HepG2 (cell line): ENCODE results near the gene TPPP2. TPM values are rescaled to one million over a fixed set of nuclear protein-coding genes. Genes with fewer than 3 reads are reported as not detected.

Source experiments
- CBX1 ChIP-seq: IDR thresholded peaks from one replicate; pipeline ENCODE4 v1.6.1; 2016; ENCODE audit warnings: antibody characterized with exemption, low read depth
- GABPA ChIP-seq, 2 experiments: IDR thresholded peaks; 2 replicates each; pipeline ENCODE4 v1.6.1; 2011 to 2016; ENCODE audit warnings: low read depth in 2 of 2, low read length in 1 of 2, missing biosample characterization in 1 of 2, missing genetic modification characterization in 1 of 2
- POLR2AphosphoS2 ChIP-seq: IDR thresholded peaks from 2 replicates; pipeline ENCODE4 v1.6.1; 2011; ENCODE audit warnings: low read depth, low read length, improper control_type of control experiment
- SRSF9 ChIP-seq: fragments of 200-400 bp; formaldehyde crosslinking; IDR thresholded peaks from 2 replicates; pipeline ENCODE4 v1.6.1; 2018; ENCODE audit warnings: borderline replicate concordance, mild to moderate bottlenecking, low read depth, low read length; ENCODE audit not compliant: insufficient read depth, poor library complexity, severe bottlenecking
- SUZ12 ChIP-seq: fragments of 150-350 bp; IDR thresholded peaks from 2 replicates; pipeline ENCODE4 v1.6.1; 2014; ENCODE audit warnings: low read depth, low read length
- TCF12 ChIP-seq, 2 experiments: fragments of 450-650 bp in 1 of 2; sonication (generic) in 1 of 2; formaldehyde crosslinking in 1 of 2; IDR thresholded peaks; 2 replicates each; pipeline versions ENCODE4 v1.6.1 to v1.8.0; 2017 to 2022; ENCODE audit warnings: antibody characterized with exemption in 1 of 2, mild to moderate bottlenecking in 1 of 2, missing genetic modification reagents in 1 of 2, moderate library complexity in 1 of 2
- TGIF2 ChIP-seq: IDR thresholded peaks from 2 replicates; pipeline ENCODE4 v1.6.1; 2016; ENCODE audit warnings: control low read depth, missing compliant biosample characterization
- XBP1 ChIP-seq: sonication (generic); formaldehyde crosslinking; IDR thresholded peaks from 2 replicates; pipeline ENCODE4 v1.5.0; 2020; ENCODE audit warnings: missing genetic modification reagents
- ZNF275 ChIP-seq: sonication (generic); formaldehyde crosslinking; IDR thresholded peaks from 2 replicates; pipeline ENCODE4 v1.8.0; 2022; ENCODE audit warnings: missing genetic modification reagents, mild to moderate bottlenecking, inconsistent platforms, borderline replicate concordance
- ZNF30 ChIP-seq: sonication (generic); formaldehyde crosslinking; IDR thresholded peaks from 2 replicates; pipeline ENCODE4 v1.5.0; 2020; ENCODE audit warnings: mild to moderate bottlenecking, missing genetic modification reagents
- ZNF557 ChIP-seq: sonication (generic); formaldehyde crosslinking; IDR thresholded peaks from 2 replicates; pipeline ENCODE4 v1.4.0; 2020; ENCODE audit warnings: missing genetic modification reagents
- ZNF720 ChIP-seq: sonication (generic); formaldehyde crosslinking; IDR thresholded peaks from 2 replicates; pipeline ENCODE4 v1.4.0; 2020; ENCODE audit warnings: missing genetic modification reagents
- ZSCAN22 ChIP-seq: sonication (generic); formaldehyde crosslinking; IDR thresholded peaks from 2 replicates; pipeline ENCODE4 v1.4.0; 2020; ENCODE audit warnings: mild to moderate bottlenecking, missing genetic modification reagents
- polyA plus RNA-seq, 8 experiments: library from polyadenylated mRNA; depleted of rRNA in 3 of 8; stranded (reverse) in 7 of 8; unstranded in 1 of 8; fragments of >200 nt; fragmentation: Illumina TruSeq in 4 of 8; extraction: Trizol in 4 of 8; gene quantifications; 2 replicates each; pipeline versions ENCODE4 v1.2.1 to v1.2.3, GENCODE V29; 2011 to 2016; ENCODE audit warnings: low read depth in 4 of 8, missing spikeins in 1 of 8, mixed read lengths in 1 of 8; ENCODE audit not compliant: insufficient read depth in 1 of 8
- total RNA-seq, 5 experiments: library from RNA; depleted of rRNA; stranded (reverse); fragments of >200 nt; fragmentation: Illumina TruSeq; extraction: Trizol; gene quantifications; 2 replicates each; pipeline ENCODE4 v1.2.3, GENCODE V29; 2016; ENCODE audit warnings: low read depth in 1 of 5
- TF ChIP-seq, protein P1 (sequence below): sonication (generic); formaldehyde crosslinking; IDR thresholded peaks from 2 replicates; pipeline ENCODE4 v1.5.0; 2020; ENCODE audit warnings: mild to moderate bottlenecking, missing genetic modification reagents, borderline replicate concordance
- TF ChIP-seq, protein P2 (sequence below), 2 experiments: IDR thresholded peaks; 2 replicates each; pipeline ENCODE4 v1.6.1; 2011 to 2012; ENCODE audit warnings: low read length in 2 of 2, borderline replicate concordance in 1 of 2, low read depth in 1 of 2, mild to moderate bottlenecking in 1 of 2, moderate library complexity in 1 of 2

TPPP2 gene
- total and polyA plus RNA-seq, 2 of the 13 experiments (the other 11 are each of a cell fraction or from before 2014, with no cell fraction given): 0.58 to 4.2 TPM

DNA sequence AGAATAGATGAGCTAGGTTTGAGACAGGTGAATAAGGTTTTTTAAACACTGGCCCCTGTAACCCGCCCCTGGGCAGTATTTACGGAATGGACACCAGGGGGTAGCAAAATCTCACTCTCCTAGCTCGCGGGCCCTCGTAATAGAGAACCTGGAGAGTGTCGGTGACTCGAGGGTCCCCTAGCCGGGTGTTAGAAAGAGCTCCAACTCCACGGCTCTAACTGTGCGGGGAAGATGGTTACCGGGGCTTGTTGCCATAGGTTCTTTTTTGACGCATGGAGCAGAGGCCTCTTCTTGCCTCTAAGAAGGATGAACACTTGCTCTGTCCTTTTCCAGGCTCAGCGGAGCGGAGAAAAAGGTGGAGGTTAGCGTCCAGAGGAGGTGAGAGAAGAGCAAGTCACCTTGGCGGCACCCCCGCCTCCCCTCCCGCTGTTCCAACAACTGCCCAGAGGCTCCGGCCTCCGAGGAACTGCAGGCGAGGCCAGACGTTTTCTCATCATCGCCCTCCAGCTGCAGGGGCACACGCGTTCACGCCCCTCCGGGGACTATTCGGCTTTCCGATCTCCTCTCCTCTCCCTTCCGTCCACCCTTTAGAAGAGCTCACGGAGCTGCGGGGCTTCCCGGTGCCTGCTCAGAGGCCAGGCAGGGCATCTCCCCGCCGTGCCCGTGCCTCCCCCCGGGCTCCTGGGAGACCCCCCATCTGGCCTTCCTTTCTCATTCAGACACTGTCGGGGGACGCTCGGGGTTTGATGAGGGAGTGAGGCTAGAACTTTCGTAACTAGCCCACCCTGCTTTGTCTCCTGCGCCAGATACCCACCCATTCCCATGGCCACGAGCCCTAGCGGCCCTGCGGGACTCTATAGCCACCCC lies 38.7 kb downstream of the TPPP2 start (continued):
- TF ChIP-seq, protein P1, sequence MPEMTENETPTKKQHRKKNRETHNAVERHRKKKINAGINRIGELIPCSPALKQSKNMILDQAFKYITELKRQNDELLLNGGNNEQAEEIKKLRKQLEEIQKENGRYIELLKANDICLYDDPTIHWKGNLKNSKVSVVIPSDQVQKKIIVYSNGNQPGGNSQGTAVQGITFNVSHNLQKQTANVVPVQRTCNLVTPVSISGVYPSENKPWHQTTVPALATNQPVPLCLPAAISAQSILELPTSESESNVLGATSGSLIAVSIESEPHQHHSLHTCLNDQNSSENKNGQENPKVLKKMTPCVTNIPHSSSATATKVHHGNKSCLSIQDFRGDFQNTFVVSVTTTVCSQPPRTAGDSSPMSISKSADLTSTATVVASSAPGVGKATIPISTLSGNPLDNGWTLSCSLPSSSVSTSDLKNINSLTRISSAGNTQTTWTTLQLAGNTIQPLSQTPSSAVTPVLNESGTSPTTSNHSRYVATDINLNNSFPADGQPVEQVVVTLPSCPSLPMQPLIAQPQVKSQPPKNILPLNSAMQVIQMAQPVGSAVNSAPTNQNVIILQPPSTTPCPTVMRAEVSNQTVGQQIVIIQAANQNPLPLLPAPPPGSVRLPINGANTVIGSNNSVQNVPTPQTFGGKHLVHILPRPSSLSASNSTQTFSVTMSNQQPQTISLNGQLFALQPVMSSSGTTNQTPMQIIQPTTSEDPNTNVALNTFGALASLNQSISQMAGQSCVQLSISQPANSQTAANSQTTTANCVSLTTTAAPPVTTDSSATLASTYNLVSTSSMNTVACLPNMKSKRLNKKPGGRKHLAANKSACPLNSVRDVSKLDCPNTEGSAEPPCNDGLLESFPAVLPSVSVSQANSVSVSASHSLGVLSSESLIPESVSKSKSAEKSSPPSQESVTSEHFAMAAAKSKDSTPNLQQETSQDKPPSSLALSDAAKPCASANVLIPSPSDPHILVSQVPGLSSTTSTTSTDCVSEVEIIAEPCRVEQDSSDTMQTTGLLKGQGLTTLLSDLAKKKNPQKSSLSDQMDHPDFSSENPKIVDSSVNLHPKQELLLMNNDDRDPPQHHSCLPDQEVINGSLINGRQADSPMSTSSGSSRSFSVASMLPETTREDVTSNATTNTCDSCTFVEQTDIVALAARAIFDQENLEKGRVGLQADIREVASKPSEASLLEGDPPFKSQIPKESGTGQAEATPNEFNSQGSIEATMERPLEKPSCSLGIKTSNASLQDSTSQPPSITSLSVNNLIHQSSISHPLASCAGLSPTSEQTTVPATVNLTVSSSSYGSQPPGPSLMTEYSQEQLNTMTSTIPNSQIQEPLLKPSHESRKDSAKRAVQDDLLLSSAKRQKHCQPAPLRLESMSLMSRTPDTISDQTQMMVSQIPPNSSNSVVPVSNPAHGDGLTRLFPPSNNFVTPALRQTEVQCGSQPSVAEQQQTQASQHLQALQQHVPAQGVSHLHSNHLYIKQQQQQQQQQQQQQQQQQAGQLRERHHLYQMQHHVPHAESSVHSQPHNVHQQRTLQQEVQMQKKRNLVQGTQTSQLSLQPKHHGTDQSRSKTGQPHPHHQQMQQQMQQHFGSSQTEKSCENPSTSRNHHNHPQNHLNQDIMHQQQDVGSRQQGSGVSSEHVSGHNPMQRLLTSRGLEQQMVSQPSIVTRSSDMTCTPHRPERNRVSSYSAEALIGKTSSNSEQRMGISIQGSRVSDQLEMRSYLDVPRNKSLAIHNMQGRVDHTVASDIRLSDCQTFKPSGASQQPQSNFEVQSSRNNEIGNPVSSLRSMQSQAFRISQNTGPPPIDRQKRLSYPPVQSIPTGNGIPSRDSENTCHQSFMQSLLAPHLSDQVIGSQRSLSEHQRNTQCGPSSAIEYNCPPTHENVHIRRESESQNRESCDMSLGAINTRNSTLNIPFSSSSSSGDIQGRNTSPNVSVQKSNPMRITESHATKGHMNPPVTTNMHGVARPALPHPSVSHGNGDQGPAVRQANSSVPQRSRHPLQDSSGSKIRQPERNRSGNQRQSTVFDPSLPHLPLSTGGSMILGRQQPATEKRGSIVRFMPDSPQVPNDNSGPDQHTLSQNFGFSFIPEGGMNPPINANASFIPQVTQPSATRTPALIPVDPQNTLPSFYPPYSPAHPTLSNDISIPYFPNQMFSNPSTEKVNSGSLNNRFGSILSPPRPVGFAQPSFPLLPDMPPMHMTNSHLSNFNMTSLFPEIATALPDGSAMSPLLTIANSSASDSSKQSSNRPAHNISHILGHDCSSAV (CRISPR knock-in tag): no peak
- TF ChIP-seq CBX1 (no peak), XBP1 (CRISPR knock-in tag) (no peak), GABPA (IDR thresholded peaks at IDR 0.05; ENCODE audit: low read depth, low read length) (no peak), GABPA (CRISPR knock-in tag; IDR thresholded peaks at IDR 0.05; ENCODE audit: low read depth) (0 out of 2 replicates have a peak, but pooled peaks have one; percentile 22), POLR2AphosphoS2 (no peak), TCF12 (IDR thresholded peaks at IDR 0.05) (no peak), TCF12 (CRISPR knock-in tag; IDR thresholded peaks at IDR 0.05) (no peak), TGIF2 (CRISPR knock-in tag) (no peak), SRSF9 (no peak), ZNF275 (CRISPR knock-in tag) (no peak), ZNF720 (CRISPR knock-in tag) (no peak), ZNF30 (no peak), SUZ12 (no peak), ZNF557 (CRISPR knock-in tag) (no peak), ZSCAN22 (no peak)
- TF ChIP-seq, protein P2, sequence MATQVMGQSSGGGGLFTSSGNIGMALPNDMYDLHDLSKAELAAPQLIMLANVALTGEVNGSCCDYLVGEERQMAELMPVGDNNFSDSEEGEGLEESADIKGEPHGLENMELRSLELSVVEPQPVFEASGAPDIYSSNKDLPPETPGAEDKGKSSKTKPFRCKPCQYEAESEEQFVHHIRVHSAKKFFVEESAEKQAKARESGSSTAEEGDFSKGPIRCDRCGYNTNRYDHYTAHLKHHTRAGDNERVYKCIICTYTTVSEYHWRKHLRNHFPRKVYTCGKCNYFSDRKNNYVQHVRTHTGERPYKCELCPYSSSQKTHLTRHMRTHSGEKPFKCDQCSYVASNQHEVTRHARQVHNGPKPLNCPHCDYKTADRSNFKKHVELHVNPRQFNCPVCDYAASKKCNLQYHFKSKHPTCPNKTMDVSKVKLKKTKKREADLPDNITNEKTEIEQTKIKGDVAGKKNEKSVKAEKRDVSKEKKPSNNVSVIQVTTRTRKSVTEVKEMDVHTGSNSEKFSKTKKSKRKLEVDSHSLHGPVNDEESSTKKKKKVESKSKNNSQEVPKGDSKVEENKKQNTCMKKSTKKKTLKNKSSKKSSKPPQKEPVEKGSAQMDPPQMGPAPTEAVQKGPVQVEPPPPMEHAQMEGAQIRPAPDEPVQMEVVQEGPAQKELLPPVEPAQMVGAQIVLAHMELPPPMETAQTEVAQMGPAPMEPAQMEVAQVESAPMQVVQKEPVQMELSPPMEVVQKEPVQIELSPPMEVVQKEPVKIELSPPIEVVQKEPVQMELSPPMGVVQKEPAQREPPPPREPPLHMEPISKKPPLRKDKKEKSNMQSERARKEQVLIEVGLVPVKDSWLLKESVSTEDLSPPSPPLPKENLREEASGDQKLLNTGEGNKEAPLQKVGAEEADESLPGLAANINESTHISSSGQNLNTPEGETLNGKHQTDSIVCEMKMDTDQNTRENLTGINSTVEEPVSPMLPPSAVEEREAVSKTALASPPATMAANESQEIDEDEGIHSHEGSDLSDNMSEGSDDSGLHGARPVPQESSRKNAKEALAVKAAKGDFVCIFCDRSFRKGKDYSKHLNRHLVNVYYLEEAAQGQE (IDR thresholded peaks at IDR 0.05; ENCODE audit: borderline replicate concordance in 1 of 2, low read depth in 1 of 2, low read length in 2 of 2): no peak
